HUES6 (cell line): Measurements from ENCODE around the gene SYNPO2.
"Not testable (repeated sequence)": the region's sequence is repeated elsewhere in the genome, so short reads cannot be mapped to it uniquely, and the experiment has no call there.

Source experiments
- H3K27ac ChIP-seq: 2 replicates; pipeline ENCODE4 v1.7.0; 2013; ENCODE audit warnings: low read depth, mild to moderate bottlenecking, low read length, inconsistent platforms
- H3K27me3 ChIP-seq: 2 replicates; pipeline ENCODE4 v1.6.1; 2013; ENCODE audit warnings: low read length; ENCODE audit not compliant: control insufficient read depth, insufficient read depth
- H3K36me3 ChIP-seq: 2 replicates; pipeline ENCODE4 v1.6.1; 2013; ENCODE audit warnings: low read length; ENCODE audit not compliant: control insufficient read depth, insufficient read depth
- H3K4me1 ChIP-seq: 2 replicates; pipeline ENCODE4 v1.6.1; 2013; ENCODE audit warnings: low read length; ENCODE audit not compliant: control insufficient read depth, insufficient read depth
- H3K4me3 ChIP-seq: 2 replicates; pipeline ENCODE4 v1.5.1; 2013; ENCODE audit warnings: low read depth, low read length
- H3K9ac ChIP-seq: one replicate; pipeline ENCODE4 v1.6.1; 2013; ENCODE audit warnings: mild to moderate bottlenecking, low read length
- H3K9me3 ChIP-seq: 2 replicates; pipeline ENCODE4 v1.6.1; 2013; ENCODE audit warnings: low read depth, low read length; ENCODE audit not compliant: control insufficient read depth, insufficient read depth

SYNPO2 gene

GRCh38 chr4:119067125-119067524 lies 178.5 kb downstream of the SYNPO2 start:
- H3K27ac ChIP-seq, H3K27me3 ChIP-seq, H3K4me1 ChIP-seq, H3K9me3 ChIP-seq, H3K36me3 ChIP-seq, H3K4me3 ChIP-seq: not testable (repeated sequence)
- H3K9ac ChIP-seq = peak overlapping the region; percentile 24

GRCh38 chr4:119067670-119068360 lies 179.2 kb downstream of the SYNPO2 start:
- peak overlapping the region; percentile 56; the same call in 1 of the 2 replicates for H3K27ac ChIP-seq
- H3K4me1 ChIP-seq, H3K27me3 ChIP-seq, H3K36me3 ChIP-seq: not testable (repeated sequence)
- H3K9ac ChIP-seq = peak overlapping the region; percentile 74
- peaks cover 12% of the 10 kb centered on the region for H3K9me3 ChIP-seq
- H3K4me3 ChIP-seq = peak overlapping the region; percentile 72

DNA sequence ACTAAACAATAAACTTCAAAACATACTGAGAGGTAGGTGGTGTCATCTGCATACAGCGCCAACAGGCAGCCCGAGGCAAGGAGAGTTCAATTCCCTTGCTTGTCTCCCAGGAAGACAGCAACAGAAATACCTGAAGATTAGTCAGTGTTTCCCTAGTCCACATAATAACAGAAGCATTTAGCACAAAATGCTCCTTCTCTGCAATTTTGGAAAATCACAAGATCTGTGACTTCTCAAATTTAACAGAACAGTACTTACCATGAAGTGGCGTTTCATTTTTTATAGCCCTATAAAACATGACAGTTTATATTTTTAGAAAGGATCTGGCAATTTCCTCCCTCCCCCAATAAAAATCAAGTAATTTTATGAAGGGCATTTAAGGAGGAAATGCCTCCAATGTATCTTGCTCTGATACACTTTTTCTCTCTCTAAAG lies 179.9 kb downstream of the SYNPO2 start:
- Histone ChIP-seq H3K4me3 (peak overlapping the region; percentile 72), H3K36me3 (no peaks in the 10 kb centered on the region), H3K9me3 (peaks cover 19% of the 10 kb centered on the region), H3K27ac (0 out of 2 replicates have a peak overlapping the region, but pooled peaks have one; percentile 56), H3K4me1 (peaks cover 4% of the 10 kb centered on the region; the same call in 1 of the 2 replicates), H3K27me3 (no peaks in the 10 kb centered on the region), H3K9ac (no peak overlapping the region)

GRCh38 chr4:119070301-119070700 lies 181.6 kb downstream of the SYNPO2 start:
- no peak overlapping the region for H3K27ac ChIP-seq
- H3K4me1 ChIP-seq = peaks cover 4% of the 10 kb centered on the region; the same call in 1 of the 2 replicates
- H3K9ac ChIP-seq = no peak overlapping the region
- H3K9me3 ChIP-seq = peaks cover 21% of the 10 kb centered on the region
- no peak overlapping the region for H3K4me3 ChIP-seq
- no peaks in the 10 kb centered on the region for H3K27me3 ChIP-seq
- H3K36me3 ChIP-seq = no peaks in the 10 kb centered on the region

- Histone ChIP-seq H3K9ac (no peak overlapping the region), H3K27me3 (no peaks in the 10 kb centered on the region), H3K27ac (no peak overlapping the region), H3K4me3 (no peak overlapping the region), H3K4me1 (no peaks in the 10 kb centered on the region), H3K9me3 (no peaks in the 10 kb centered on the region), H3K36me3 (no peaks in the 10 kb centered on the region)
Measured at GRCh38 chr4:119080721-119081541, 192.3 kb downstream of the SYNPO2 start.

DNA sequence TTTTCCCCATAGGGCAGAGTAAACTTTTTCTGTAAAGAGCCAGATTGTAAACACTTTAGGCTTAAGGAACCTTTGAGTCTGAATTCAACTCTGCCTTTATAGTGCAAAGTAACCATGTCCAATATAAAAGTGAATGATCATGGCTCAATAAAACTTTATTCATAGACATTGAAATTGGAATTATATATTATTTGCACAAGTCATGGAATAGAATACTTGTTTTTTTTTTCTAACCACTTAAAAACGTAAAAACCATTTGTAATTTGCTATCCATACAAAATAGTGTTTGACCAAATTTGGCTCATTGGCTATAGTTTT lies 192.8 kb downstream of the SYNPO2 start:
- no peaks in the 10 kb centered on the region for H3K36me3 ChIP-seq
- H3K9ac ChIP-seq = no peak overlapping the region
- H3K4me3 ChIP-seq = no peak overlapping the region
- H3K9me3 ChIP-seq = no peaks in the 10 kb centered on the region
- H3K27ac ChIP-seq = no peak overlapping the region
- H3K4me1 ChIP-seq = no peaks in the 10 kb centered on the region
- H3K27me3 ChIP-seq = no peaks in the 10 kb centered on the region

GRCh38 chr4:119081943-119082342 lies 193.3 kb downstream of the SYNPO2 start:
- Histone ChIP-seq H3K36me3 (no peaks in the 10 kb centered on the region), H3K9me3 (no peaks in the 10 kb centered on the region), H3K27ac (no peak overlapping the region), H3K9ac (no peak overlapping the region), H3K4me1 (no peaks in the 10 kb centered on the region), H3K27me3 (no peaks in the 10 kb centered on the region), H3K4me3 (no peak overlapping the region)

DNA sequence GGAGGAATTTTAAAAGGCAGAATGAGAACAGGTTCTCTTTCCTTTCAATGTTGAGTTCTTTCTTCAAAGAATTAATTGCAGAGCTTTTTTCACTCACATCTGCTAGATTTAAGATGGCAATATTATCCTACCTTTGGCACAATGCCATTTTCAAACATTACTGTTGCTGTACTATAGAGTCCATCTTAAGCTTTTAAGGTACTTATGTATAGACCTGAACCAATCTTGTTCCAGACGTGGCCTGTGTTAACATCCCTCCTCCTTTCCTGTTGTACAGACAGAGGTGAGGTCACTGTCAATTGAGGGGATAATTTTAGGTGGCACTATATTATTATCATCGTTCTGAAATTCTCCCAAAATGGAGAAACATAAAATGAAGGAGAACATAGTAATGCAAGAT lies 194.0 kb downstream of the SYNPO2 start:
- no peaks in the 10 kb centered on the region for H3K27me3 ChIP-seq
- H3K4me3 ChIP-seq = no peak overlapping the region
- H3K27ac ChIP-seq = no peak overlapping the region
- H3K36me3 ChIP-seq = no peaks in the 10 kb centered on the region
- no peaks in the 10 kb centered on the region for H3K9me3 ChIP-seq
- H3K4me1 ChIP-seq = no peaks in the 10 kb centered on the region
- H3K9ac ChIP-seq = no peak overlapping the region

- no peak overlapping the region for H3K9ac ChIP-seq
- no peak overlapping the region for H3K4me3 ChIP-seq
- no peak overlapping the region for H3K27ac ChIP-seq
- no peaks in the 10 kb centered on the region for H3K27me3 ChIP-seq
- H3K4me1 ChIP-seq = no peaks in the 10 kb centered on the region
- H3K9me3 ChIP-seq = no peaks in the 10 kb centered on the region
- no peaks in the 10 kb centered on the region for H3K36me3 ChIP-seq
Measured at GRCh38 chr4:119084513-119084912, 195.9 kb downstream of the SYNPO2 start.

GRCh38 chr4:119087121-119087520 lies 198.5 kb downstream of the SYNPO2 start:
- Histone ChIP-seq H3K9me3 (no peaks in the 10 kb centered on the region), H3K27ac (no peak overlapping the region), H3K27me3 (no peaks in the 10 kb centered on the region), H3K9ac (no peak overlapping the region), H3K36me3 (no peaks in the 10 kb centered on the region), H3K4me3 (no peak overlapping the region), H3K4me1 (no peaks in the 10 kb centered on the region)

GRCh38 chr4:119087656-119088055 lies 199.0 kb downstream of the SYNPO2 start:
- no peaks in the 10 kb centered on the region for H3K4me1 ChIP-seq
- no peak overlapping the region for H3K4me3 ChIP-seq
- H3K27ac ChIP-seq = no peak overlapping the region

More at GRCh38 chr4:119087656-119088055, 199.0 kb downstream of the SYNPO2 start:
- no peaks in the 10 kb centered on the region for H3K27me3 ChIP-seq
- no peaks in the 10 kb centered on the region for H3K36me3 ChIP-seq
- no peak overlapping the region for H3K9ac ChIP-seq
- no peaks in the 10 kb centered on the region for H3K9me3 ChIP-seq
